Upper lobe of left lung (tissue), 6 donors: ENCODE results near the gene MGLL. TPM values are rescaled to one million over a fixed set of nuclear protein-coding genes. Genes with fewer than 3 reads are reported as not detected.

ENCODE experiments used
- ATAC-seq, 2 donors: fragments of 200-7000 bp; cut with Tn5 transposase; one replicate each; pipeline ENCODE4 v1.9.1; 2022; ENCODE audit warnings: mild to moderate bottlenecking in 2 of 2, moderate library complexity in 2 of 2; ENCODE audit not compliant: low FRiP score in 2 of 2
- DNase-seq, 2 donors: peaks; one replicate each; pipeline ENCODE4 v3.0.0-alpha.2; 2019 to 2020
- H3K27ac ChIP-seq, 4 donors: fragments of 200-600 bp; sonication (generic); one replicate each; pipeline ENCODE4 v1.5.1; 2016 to 2019
- H3K27me3 ChIP-seq, 4 donors: fragments of 200-600 bp; sonication (generic); one replicate each; pipeline ENCODE4 v1.5.1; 2017 to 2019
- H3K36me3 ChIP-seq, 4 donors: fragments of 200-600 bp; sonication (generic); one replicate each; pipeline ENCODE4 v1.5.1; 2016 to 2019
- H3K4me1 ChIP-seq, 4 donors: fragments of 200-600 bp; sonication (generic); one replicate each; pipeline ENCODE4 v1.5.1; 2018 to 2019
- H3K4me3 ChIP-seq, 4 donors: fragments of 200-600 bp; sonication (generic); one replicate each; pipeline ENCODE4 v1.5.1; 2017 to 2019; ENCODE audit warnings: mild to moderate bottlenecking in 2 of 4, moderate library complexity in 1 of 4
- H3K9me3 ChIP-seq, 4 donors: fragments of 200-600 bp; sonication (generic); one replicate each; pipeline ENCODE4 v1.5.1; 2018 to 2019
- EP300 ChIP-seq, 4 donors: sonication (generic); formaldehyde crosslinking; IDR thresholded peaks; one replicate each; pipeline ENCODE4 v1.5.1; 2017; ENCODE audit warnings: antibody characterized with exemption in 4 of 4, control low read depth in 2 of 4
- POLR2A ChIP-seq, 4 donors: fragments of 450-650 bp; IDR thresholded peaks; one replicate each; pipeline ENCODE4 v1.5.1; 2016 to 2017; ENCODE audit warnings: antibody characterized with exemption in 4 of 4, mild to moderate bottlenecking in 2 of 4
- POLR2AphosphoS5 ChIP-seq, 2 donors: sonication (generic); formaldehyde crosslinking; IDR thresholded peaks; one replicate each; pipeline ENCODE4 v1.5.1; 2017; ENCODE audit warnings: antibody characterized with exemption in 2 of 2
- WGBS, 2 donors: methylation state at CpG; one replicate each; pipeline ENCODE4 v1.1.5; 2017 to 2018; 5-methylcytosine and 5-hydroxymethylcytosine counted together
- total RNA-seq, 6 donors: library from RNA; depleted of rRNA in 4 of 6; stranded (reverse); fragments of >200 nt in 4 of 6; gene quantifications; one replicate each; pipeline versions ENCODE4 v1.1.0 to v1.2.1, GENCODE V29; 2016 to 2021
- TF ChIP-seq, protein P1 (sequence below), 6 experiments: fragments of 450-650 bp in 4 of 6; fragments of 200-600 bp in 2 of 6; sonication (generic) in 2 of 6; IDR thresholded peaks; one replicate each; pipeline ENCODE4 v1.5.1; 2016 to 2019; ENCODE audit warnings: antibody characterized with exemption in 6 of 6
- donor health status: DM: no; HTN: no; CAD: no; lungs with moderate emphysema.
- donor health status: DM: no; HTN: yes; CAD: no; lungs with severe emphysema.

The MGLL gene
- total RNA-seq, 6 donors from 2014 or later = 128 to 253 (median 190) TPM

DNA sequence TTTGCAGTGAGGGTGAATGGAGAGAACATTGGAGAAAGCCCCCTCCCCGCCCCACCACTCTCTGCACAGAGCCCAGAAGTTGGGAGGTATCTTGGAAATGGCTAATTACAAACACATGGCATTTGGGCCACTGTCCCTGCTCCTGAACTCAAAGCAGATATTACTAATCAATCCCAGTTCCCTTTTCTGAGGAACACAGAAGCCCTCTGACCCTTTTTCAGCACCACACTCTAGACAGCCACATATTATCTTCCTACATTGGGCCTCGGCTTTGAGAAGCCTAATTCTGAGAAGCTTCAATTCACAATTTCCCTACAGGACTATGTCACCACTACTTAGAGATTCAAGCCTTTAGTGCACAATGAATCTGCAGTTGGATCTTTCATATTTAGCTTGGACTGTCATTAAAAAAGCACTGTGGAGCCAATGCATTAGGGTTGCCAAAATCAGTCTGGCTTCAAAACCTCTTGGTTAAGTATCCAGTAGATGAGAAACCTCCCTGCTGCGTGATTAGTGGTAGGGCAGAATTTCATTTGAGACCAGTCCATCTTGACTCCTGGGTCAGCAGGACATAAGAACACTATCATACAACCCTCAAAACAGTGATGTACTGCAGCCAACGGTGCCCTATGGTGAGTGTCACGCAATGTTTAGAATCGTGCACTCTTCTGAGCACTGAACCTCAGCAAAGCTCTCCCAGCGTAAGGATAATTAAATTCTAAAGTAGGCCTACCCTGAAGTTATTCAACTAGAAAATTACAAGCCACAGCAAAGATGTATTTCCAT, 26.1 kb downstream of the MGLL start:
- no peak overlapping the region for H3K4me3 ChIP-seq
- WGBS, 2 donors = 85 to 88% methylated on average over 7 of the region's 7 CpGs

DNA sequence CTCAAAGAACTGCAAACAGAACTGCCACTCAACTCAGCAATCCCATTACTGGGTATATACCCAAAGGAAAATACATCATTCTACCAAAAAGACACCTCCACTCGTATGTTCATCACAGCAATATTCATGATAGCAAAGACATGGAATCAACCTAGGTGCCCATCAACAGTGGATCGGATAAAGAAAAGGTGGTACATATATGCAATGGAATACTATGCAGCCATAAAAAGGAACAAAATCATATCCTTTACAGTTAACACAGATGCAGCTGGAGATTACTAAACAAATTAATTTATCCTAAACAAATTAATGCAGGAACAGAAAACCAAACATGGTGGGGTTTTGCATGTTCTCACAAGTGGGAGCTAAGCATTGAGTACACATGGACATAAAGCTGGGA, 27.3 kb downstream of the MGLL start:
- Histone ChIP-seq H3K27me3 (no peaks in the 10 kb centered on the region), H3K36me3 (peaks cover 0 to 16% (median under 1%) of the 10 kb centered on the region in 4 donors), H3K4me1 (peaks cover 10 to 38% (median 22%) of the 10 kb centered on the region in 4 donors), H3K27ac (no peak overlapping the region), H3K4me3 (no peak overlapping the region), H3K9me3 (no peaks in the 10 kb centered on the region)
- 92 to 93% methylated on average over 2 of the region's 2 CpGs for WGBS, 2 donors
- DNase-seq (no peak), ATAC-seq (no peak)
- TF ChIP-seq, protein P1, sequence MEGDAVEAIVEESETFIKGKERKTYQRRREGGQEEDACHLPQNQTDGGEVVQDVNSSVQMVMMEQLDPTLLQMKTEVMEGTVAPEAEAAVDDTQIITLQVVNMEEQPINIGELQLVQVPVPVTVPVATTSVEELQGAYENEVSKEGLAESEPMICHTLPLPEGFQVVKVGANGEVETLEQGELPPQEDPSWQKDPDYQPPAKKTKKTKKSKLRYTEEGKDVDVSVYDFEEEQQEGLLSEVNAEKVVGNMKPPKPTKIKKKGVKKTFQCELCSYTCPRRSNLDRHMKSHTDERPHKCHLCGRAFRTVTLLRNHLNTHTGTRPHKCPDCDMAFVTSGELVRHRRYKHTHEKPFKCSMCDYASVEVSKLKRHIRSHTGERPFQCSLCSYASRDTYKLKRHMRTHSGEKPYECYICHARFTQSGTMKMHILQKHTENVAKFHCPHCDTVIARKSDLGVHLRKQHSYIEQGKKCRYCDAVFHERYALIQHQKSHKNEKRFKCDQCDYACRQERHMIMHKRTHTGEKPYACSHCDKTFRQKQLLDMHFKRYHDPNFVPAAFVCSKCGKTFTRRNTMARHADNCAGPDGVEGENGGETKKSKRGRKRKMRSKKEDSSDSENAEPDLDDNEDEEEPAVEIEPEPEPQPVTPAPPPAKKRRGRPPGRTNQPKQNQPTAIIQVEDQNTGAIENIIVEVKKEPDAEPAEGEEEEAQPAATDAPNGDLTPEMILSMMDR (IDR thresholded peaks at IDR 0.05) = no peak
- TF ChIP-seq POLR2AphosphoS5 (IDR thresholded peaks at IDR 0.05) = no peak
- TF ChIP-seq EP300 (IDR thresholded peaks at IDR 0.05) = no peak
- TF ChIP-seq POLR2A (IDR thresholded peaks at IDR 0.05) = no peak

More for the DNA sequence above, 26.1 kb downstream of the MGLL start:
- Histone ChIP-seq H3K4me1 (peaks cover 10 to 37% (median 15%) of the 10 kb centered on the region in 4 donors), H3K27ac (no peak overlapping the region), H3K9me3 (no peaks in the 10 kb centered on the region), H3K36me3 (peaks cover 0 to 16% (median under 1%) of the 10 kb centered on the region in 4 donors), H3K27me3 (no peaks in the 10 kb centered on the region)
- ATAC-seq = no peak
- peak in 1 of 2 donors; percentile 10 for DNase-seq
- TF ChIP-seq POLR2A (IDR thresholded peaks at IDR 0.05) (no peak), POLR2AphosphoS5 (IDR thresholded peaks at IDR 0.05) (no peak), EP300 (IDR thresholded peaks at IDR 0.05) (no peak)
- TF ChIP-seq, protein P1 (IDR thresholded peaks at IDR 0.05) = no peak

DNA sequence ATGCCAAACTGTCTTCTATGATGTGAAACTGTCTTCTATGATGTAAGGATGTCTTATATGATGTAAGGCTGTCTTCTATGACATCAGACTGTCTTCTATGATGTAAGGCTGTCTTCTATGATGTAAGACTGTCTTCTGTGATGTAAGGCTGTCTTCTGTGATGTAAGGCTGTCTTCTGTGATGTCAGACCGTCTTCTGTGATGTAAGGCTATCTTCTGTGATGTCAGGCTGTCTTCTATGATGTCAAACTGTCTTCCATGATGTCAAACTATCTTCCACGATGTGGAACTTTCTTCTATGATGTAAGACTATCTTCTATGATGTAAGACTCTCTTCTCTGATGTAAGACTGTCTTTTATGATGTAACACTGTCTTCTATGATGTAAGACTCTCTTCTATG, 27.9 kb downstream of the MGLL start:
- WGBS, 2 donors = 86 to 87% methylated on average over 2 of the region's 2 CpGs
- H3K4me3 ChIP-seq = no peak overlapping the region
- ATAC-seq (no peak), DNase-seq (no peak)
- H3K36me3 ChIP-seq = peaks cover 0 to 16% (median 0%) of the 10 kb centered on the region in 4 donors
- no peaks in the 10 kb centered on the region for H3K9me3 ChIP-seq
- TF ChIP-seq, protein P1 (IDR thresholded peaks at IDR 0.05) = no peak
- TF ChIP-seq EP300 (IDR thresholded peaks at IDR 0.05) (no peak), POLR2AphosphoS5 (IDR thresholded peaks at IDR 0.05) (no peak), POLR2A (IDR thresholded peaks at IDR 0.05) (no peak)
- peaks cover 10 to 32% (median 22%) of the 10 kb centered on the region in 4 donors for H3K4me1 ChIP-seq
- H3K27me3 ChIP-seq = no peaks in the 10 kb centered on the region
- H3K27ac ChIP-seq = no peak overlapping the region

DNA sequence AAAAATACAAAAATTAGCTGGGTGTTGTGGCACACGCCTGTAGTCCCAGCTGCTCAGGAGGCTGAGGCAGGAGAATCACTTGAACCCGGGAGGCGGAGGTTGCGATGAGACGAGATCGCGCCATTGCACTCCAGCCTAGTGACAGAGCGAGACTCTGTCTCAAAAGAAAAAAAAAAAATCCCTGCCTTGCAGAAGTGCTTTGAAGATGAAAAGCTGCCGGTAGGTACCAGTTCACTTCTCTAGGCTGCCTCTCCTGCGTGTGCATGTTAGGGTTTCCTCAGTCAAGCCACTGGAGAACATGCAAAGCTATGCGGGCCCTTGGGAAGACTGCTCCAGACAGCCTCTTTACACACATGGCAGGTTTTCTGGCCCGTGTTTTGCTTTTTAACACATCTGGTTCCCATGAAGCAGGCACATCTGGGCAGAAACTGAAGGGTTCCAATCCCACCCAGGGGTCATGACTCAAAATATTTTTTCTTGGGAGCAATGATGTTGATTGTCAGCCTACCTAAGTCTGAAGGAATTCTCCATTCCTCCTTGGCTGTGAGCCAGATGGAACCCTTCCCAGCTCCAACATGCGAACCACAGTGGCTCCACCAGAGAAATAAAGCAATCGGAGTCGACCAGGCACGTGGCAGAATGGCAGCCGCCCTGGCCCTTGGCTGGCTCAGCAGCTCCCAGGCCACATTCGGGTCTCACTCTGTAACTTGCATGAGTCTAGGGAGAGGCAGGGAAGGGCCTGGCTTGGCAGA, 29.6 kb downstream of the MGLL start:
- peak in 1 of 2 donors; percentile 38 for DNase-seq
- H3K4me3 ChIP-seq = no peak overlapping the region
- no peaks in the 10 kb centered on the region for H3K9me3 ChIP-seq
- 73 to 74% methylated on average over 18 of the region's 18 CpGs for WGBS, 2 donors
- peak in 1 of 2 donors; percentile 65 for ATAC-seq
- peak overlapping the region in 2 of 4 donors; percentile 12 to 57 for H3K27ac ChIP-seq
- H3K27me3 ChIP-seq = no peaks in the 10 kb centered on the region
- TF ChIP-seq POLR2AphosphoS5 (IDR thresholded peaks at IDR 0.05) = no peak
- TF ChIP-seq EP300 (IDR thresholded peaks at IDR 0.05) = no peak
- TF ChIP-seq, protein P1 (IDR thresholded peaks at IDR 0.05) = no peak
- no peak for TF ChIP-seq POLR2A (IDR thresholded peaks at IDR 0.05)
- peaks cover 0 to 4% (median 0%) of the 10 kb centered on the region in 4 donors for H3K36me3 ChIP-seq
- peaks cover 13 to 32% (median 24%) of the 10 kb centered on the region in 4 donors for H3K4me1 ChIP-seq
